OCI-LY3 (cell line): ENCODE data around the gene RAD51B.

Source experiments
- EZH2phosphoT487 ChIP-seq: fragments of 200-600 bp; shearing (Covaris generic); IDR thresholded peaks from 2 replicates; pipeline ENCODE4 v1.6.1; 2018; ENCODE audit warnings: antibody characterized with exemption, mixed run types, low read depth
- TF ChIP-seq, protein P1 (sequence below): fragments of 200-600, 300-600 bp; sonication (generic); IDR thresholded peaks from 2 replicates; pipeline ENCODE4 v1.5.1; 2014; ENCODE audit warnings: antibody characterized with exemption, low read length, low read depth

GRCh38 chr14:68681256-68682011 is 861.9 kb downstream of the RAD51B start:
- TF ChIP-seq, protein P1, sequence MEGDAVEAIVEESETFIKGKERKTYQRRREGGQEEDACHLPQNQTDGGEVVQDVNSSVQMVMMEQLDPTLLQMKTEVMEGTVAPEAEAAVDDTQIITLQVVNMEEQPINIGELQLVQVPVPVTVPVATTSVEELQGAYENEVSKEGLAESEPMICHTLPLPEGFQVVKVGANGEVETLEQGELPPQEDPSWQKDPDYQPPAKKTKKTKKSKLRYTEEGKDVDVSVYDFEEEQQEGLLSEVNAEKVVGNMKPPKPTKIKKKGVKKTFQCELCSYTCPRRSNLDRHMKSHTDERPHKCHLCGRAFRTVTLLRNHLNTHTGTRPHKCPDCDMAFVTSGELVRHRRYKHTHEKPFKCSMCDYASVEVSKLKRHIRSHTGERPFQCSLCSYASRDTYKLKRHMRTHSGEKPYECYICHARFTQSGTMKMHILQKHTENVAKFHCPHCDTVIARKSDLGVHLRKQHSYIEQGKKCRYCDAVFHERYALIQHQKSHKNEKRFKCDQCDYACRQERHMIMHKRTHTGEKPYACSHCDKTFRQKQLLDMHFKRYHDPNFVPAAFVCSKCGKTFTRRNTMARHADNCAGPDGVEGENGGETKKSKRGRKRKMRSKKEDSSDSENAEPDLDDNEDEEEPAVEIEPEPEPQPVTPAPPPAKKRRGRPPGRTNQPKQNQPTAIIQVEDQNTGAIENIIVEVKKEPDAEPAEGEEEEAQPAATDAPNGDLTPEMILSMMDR, result no peak
- no peak for TF ChIP-seq EZH2phosphoT487
